H1 (cell line): ENCODE measurements around the gene SV2B. TPM values are rescaled to one million over a fixed set of nuclear protein-coding genes. Genes with fewer than 3 reads are reported as not detected.
A peak's percentile ranks its signal among the peaks of the same experiment; 100 is the strongest.

Experiments used
- CTCF ChIA-PET: fragments of 300-600 bp; sonication (Branson Sonifier 250); formaldehyde crosslinking; loops from one replicate; lab custom pipeline; 2021; ENCODE audit not compliant: partially characterized antibody; lab: Charles Lee
- POLR2A ChIA-PET: fragments of 300-600 bp; sonication (Branson Sonifier 250); formaldehyde crosslinking; loops from one replicate; lab custom pipeline; 2021; ENCODE audit warnings: inconsistent platforms; ENCODE audit not compliant: partially characterized antibody; lab: Charles Lee
- DNase-seq, 2 experiments: peaks; one replicate each; pipeline versions ENCODE4 v3.0.0 to v3.0.0-alpha.2; 2010 to 2022; ENCODE audit warnings: low spot score in 2 of 2, low read depth in 1 of 2, mixed read lengths in 1 of 2
- FAIRE-seq: peaks from 2 replicates; lab custom pipeline; 2011; peaks lifted over from hg19 to GRCh38; lab: Jason Lieb, UNC
- H2AFZ ChIP-seq: 2 replicates; pipeline ENCODE4 v1.8.1; 2012; ENCODE audit warnings: low read length, inconsistent platforms
- H2AK5ac ChIP-seq: 2 replicates; pipeline ENCODE4 v1.6.1; 2013; ENCODE audit warnings: low read depth, low read length
- H2BK120ac ChIP-seq: replicated peaks from 2 replicates; pipeline ENCODE3; 2013; ENCODE audit warnings: low read depth, low read length, inconsistent platforms
- H2BK12ac ChIP-seq: 2 replicates; pipeline ENCODE4 v1.6.1; 2013; ENCODE audit warnings: low read depth, low read length
- H2BK15ac ChIP-seq: 2 replicates; pipeline ENCODE4 v1.6.1; 2013; ENCODE audit warnings: low read length
- H2BK20ac ChIP-seq: 2 replicates; pipeline ENCODE4 v1.6.1; 2013; ENCODE audit warnings: low read length
- H2BK5ac ChIP-seq: 2 replicates; pipeline ENCODE4 v1.6.1; 2013; ENCODE audit warnings: low read depth, low read length
- H3K14ac ChIP-seq: 2 replicates; pipeline ENCODE4 v1.6.1; 2013; ENCODE audit warnings: inconsistent platforms; ENCODE audit not compliant: insufficient read length
- H3K18ac ChIP-seq: 2 replicates; pipeline ENCODE4 v1.6.1; 2013; ENCODE audit warnings: low read length; ENCODE audit errors: extremely low read depth
- H3K23ac ChIP-seq: 2 replicates; pipeline ENCODE4 v1.6.1; 2013; ENCODE audit warnings: inconsistent platforms; ENCODE audit not compliant: insufficient read length
- H3K23me2 ChIP-seq: 2 replicates; pipeline ENCODE4 v1.6.1; 2013; ENCODE audit warnings: low read depth, low read length
- H3K27ac ChIP-seq: 2 replicates; pipeline ENCODE4 v1.6.1; 2011; ENCODE audit warnings: low read depth, low read length, inconsistent platforms
- H3K27me3 ChIP-seq, 4 experiments: replicated peaks in 1 of 4; 1 replicate in 1 of 4; 2 replicates in 3 of 4; pipeline versions ENCODE4 v1.6.1 to v1.8.1; 2011 to 2013; ENCODE audit warnings: low read length in 3 of 4, mild to moderate bottlenecking in 3 of 4, inconsistent platforms in 2 of 4, mixed read lengths in 2 of 4, moderate library complexity in 1 of 4; ENCODE audit not compliant: control insufficient read depth in 3 of 4, insufficient read depth in 3 of 4; ENCODE audit errors: extremely low read depth in 1 of 4
- H3K36me3 ChIP-seq, 4 experiments: 2 replicates each; pipeline versions ENCODE4 v1.6.1 to v1.8.1; 2011 to 2013; ENCODE audit warnings: mild to moderate bottlenecking in 4 of 4, low read length in 3 of 4, moderate library complexity in 2 of 4, control low read depth in 1 of 4, inconsistent platforms in 1 of 4; ENCODE audit not compliant: insufficient read depth in 4 of 4, control insufficient read depth in 2 of 4
- H3K4ac ChIP-seq: replicated peaks from 2 replicates; pipeline ENCODE3; 2013; ENCODE audit warnings: low read length, low read depth, mixed read lengths, inconsistent platforms; ENCODE audit not compliant: insufficient read length
- H3K4me1 ChIP-seq, 4 experiments: replicated peaks in 1 of 4; 1 replicate in 1 of 4; 2 replicates in 3 of 4; pipeline versions ENCODE4 v1.6.1 to v1.8.1; 2011 to 2013; ENCODE audit warnings: low read length in 3 of 4, inconsistent platforms in 2 of 4, mixed read lengths in 1 of 4; ENCODE audit not compliant: insufficient read depth in 4 of 4, control insufficient read depth in 3 of 4
- H3K4me2 ChIP-seq, 2 experiments: 2 replicates each; pipeline versions ENCODE4 v1.6.1 to v1.8.1; 2011 to 2013; ENCODE audit warnings: low read depth in 2 of 2, low read length in 2 of 2, control low read depth in 1 of 2, inconsistent platforms in 1 of 2, mild to moderate bottlenecking in 1 of 2; ENCODE audit not compliant: insufficient read depth in 1 of 2
- H3K4me3 ChIP-seq, 4 experiments: fragments of 200-600, 300-600 bp in 1 of 4; sonication (generic), shearing (Covaris generic), sonication (Bioruptor Twin) in 1 of 4; 2 replicates each; pipeline versions ENCODE4 v1.5.1 to v1.8.1; 2011 to 2016; ENCODE audit warnings: low read length in 4 of 4, low read depth in 3 of 4, control low read depth in 2 of 4, inconsistent platforms in 2 of 4, mild to moderate bottlenecking in 2 of 4, mixed read lengths in 1 of 4, moderate library complexity in 1 of 4; ENCODE audit not compliant: insufficient read depth in 2 of 4; ENCODE audit errors: extremely low read depth in 1 of 4
- H3K56ac ChIP-seq: replicated peaks from 2 replicates; pipeline ENCODE3; 2013; ENCODE audit warnings: low read depth, mild to moderate bottlenecking, mixed read lengths, low read length, inconsistent platforms; ENCODE audit not compliant: insufficient read length
- H3K79me1 ChIP-seq: 2 replicates; pipeline ENCODE4 v1.6.1; 2013; ENCODE audit warnings: low read depth, low read length, control low read depth
- H3K79me2 ChIP-seq, 2 experiments: 2 replicates each; pipeline versions ENCODE4 v1.6.1 to v1.8.1; 2012 to 2013; ENCODE audit warnings: low read length in 2 of 2, mild to moderate bottlenecking in 2 of 2, inconsistent platforms in 1 of 2; ENCODE audit not compliant: insufficient read depth in 2 of 2, control insufficient read depth in 1 of 2
- H3K9ac ChIP-seq, 4 experiments: replicated peaks in 1 of 4; 1 replicate in 1 of 4; 2 replicates in 3 of 4; pipeline versions ENCODE4 v1.6.1 to v1.8.1; 2011 to 2013; ENCODE audit warnings: low read depth in 3 of 4, low read length in 3 of 4, control low read depth in 2 of 4, mild to moderate bottlenecking in 2 of 4, moderate library complexity in 2 of 4, inconsistent platforms in 1 of 4; ENCODE audit errors: extremely low read depth in 1 of 4
- H3K9me3 ChIP-seq, 2 experiments: 2 replicates each; pipeline versions ENCODE4 v1.6.1 to v1.8.1; 2012 to 2013; ENCODE audit warnings: mild to moderate bottlenecking in 2 of 2, moderate library complexity in 2 of 2, control low read depth in 1 of 2, inconsistent platforms in 1 of 2, low read depth in 1 of 2, low read length in 1 of 2, mixed read lengths in 1 of 2; ENCODE audit not compliant: insufficient read depth in 2 of 2
- H4K20me1 ChIP-seq, 2 experiments: replicated peaks in 1 of 2; 2 replicates each; pipeline versions ENCODE3 to v1.8.1; 2011 to 2013; ENCODE audit warnings: inconsistent platforms in 2 of 2, low read length in 2 of 2, mild to moderate bottlenecking in 1 of 2; ENCODE audit not compliant: insufficient read depth in 2 of 2, control insufficient read depth in 1 of 2
- H4K5ac ChIP-seq: 2 replicates; pipeline ENCODE4 v1.6.1; 2013; ENCODE audit warnings: low read length, low read depth, mixed read lengths, inconsistent platforms; ENCODE audit not compliant: insufficient read length
- H4K8ac ChIP-seq: 2 replicates; pipeline ENCODE4 v1.8.0; 2013; ENCODE audit warnings: mild to moderate bottlenecking, moderate library complexity, low read length, inconsistent platforms; ENCODE audit not compliant: insufficient read depth; ENCODE audit errors: extremely low read depth
- H4K91ac ChIP-seq: replicated peaks from 2 replicates; pipeline ENCODE3; 2013; ENCODE audit warnings: low read length, mixed read lengths, inconsistent platforms; ENCODE audit not compliant: insufficient read length
- CBX5 ChIP-seq: fragments of 300-800, 300-1000 bp; sonication (generic); IDR thresholded peaks from 2 replicates; pipeline ENCODE4 v1.7.1; 2016; ENCODE audit warnings: antibody characterized with exemption, low read length, low read depth
- FOSL1 ChIP-seq: IDR thresholded peaks from 2 replicates; pipeline ENCODE4 v1.6.1; 2011; ENCODE audit warnings: mild to moderate bottlenecking, low read depth, low read length, moderate library complexity; ENCODE audit not compliant: insufficient read depth
- PHF8 ChIP-seq: fragments of 200-600 bp; sonication (generic); conservative IDR thresholded peaks from 2 replicates; pipeline ENCODE4 v1.7.1; 2012; ENCODE audit warnings: low read depth, mild to moderate bottlenecking, inconsistent platforms, low read length, moderate library complexity
- RBBP5 ChIP-seq: IDR thresholded peaks from 2 replicates; pipeline ENCODE4 v1.7.1; 2012; ENCODE audit warnings: low read depth, mild to moderate bottlenecking, inconsistent platforms, low read length, moderate library complexity, borderline replicate concordance
- RNF2 ChIP-seq: fragments of 200-900, 300-1000 bp; sonication (generic); IDR thresholded peaks from 2 replicates; pipeline ENCODE4 v1.7.1; 2016; ENCODE audit warnings: borderline replicate concordance, low read depth, mild to moderate bottlenecking, antibody characterized with exemption, low read length; ENCODE audit not compliant: poor library complexity, severe bottlenecking; ENCODE audit errors: missing control alignments
- RXRA ChIP-seq: IDR thresholded peaks from 2 replicates; pipeline ENCODE4 v1.6.1; 2011; ENCODE audit warnings: low read depth, mild to moderate bottlenecking, low read length, moderate library complexity; ENCODE audit not compliant: insufficient read depth
- SIN3A ChIP-seq, 2 experiments: IDR thresholded peaks in 1 of 2; conservative IDR thresholded peaks in 1 of 2; 2 replicates each; pipeline ENCODE4 v1.6.1; 2011 to 2012; ENCODE audit warnings: low read length in 2 of 2, improper control_type of control experiment in 1 of 2, low read depth in 1 of 2, mild to moderate bottlenecking in 1 of 2
- SP1 ChIP-seq: IDR thresholded peaks from 2 replicates; pipeline ENCODE4 v1.6.1; 2011; ENCODE audit warnings: low read depth, low read length
- TAF7 ChIP-seq: optimal IDR thresholded peaks from 2 replicates; pipeline ENCODE3; 2011; ENCODE audit warnings: low read depth, mild to moderate bottlenecking, inconsistent platforms, low read length, moderate library complexity, borderline replicate concordance
- WGBS, 2 experiments: shearing (Covaris generic) in 1 of 2; methylation state at CpG; one replicate each; pipeline versions ENCODE4 v1.1.6 to v1.1.7; 2013 to 2015; ENCODE audit warnings: low lambda C conversion rate in 2 of 2, mixed read lengths in 2 of 2, inconsistent platforms in 1 of 2, low coverage in 1 of 2, missing lambda C conversion rate in 1 of 2; ENCODE audit not compliant: insufficient replicate concordance in 2 of 2, insufficient coverage in 1 of 2, insufficient read length in 1 of 2; ENCODE audit errors: extremely low coverage in 1 of 2, missing lambda C conversion rate in 1 of 2; 5-methylcytosine and 5-hydroxymethylcytosine counted together
- polyA plus RNA-seq, 7 experiments: library from polyadenylated mRNA; depleted of rRNA in 3 of 7; stranded (reverse) in 5 of 7; unstranded in 2 of 7; fragments of >200 nt in 5 of 7; fragments of 200-250 nt in 2 of 7; gene quantifications; 1 replicate in 5 of 7; 2 replicates in 1 of 7; 4 replicates in 1 of 7; pipeline versions ENCODE4 v1.2.1 to v1.2.3, GENCODE V29; 2011 to 2013; ENCODE audit warnings: missing spikeins in 2 of 7, mixed read lengths in 2 of 7
- total RNA-seq: library from RNA; stranded (reverse); fragmentation: NEBNext Ultra II Directional; extraction: Animal tissue kit (Norgen Biotek cat#: 25700); gene quantifications from 2 replicates; pipeline ENCODE4 v1.2.1, GENCODE V29; 2021
- TF ChIP-seq, protein P1 (sequence below): IDR thresholded peaks from 2 replicates; pipeline ENCODE4 v1.6.1; 2012; ENCODE audit warnings: low read length, inconsistent platforms

Gene SV2B
- total and polyA plus RNA-seq, 2 of the 8 experiments (the other 6 are each of a cell fraction or from before 2014, with no cell fraction given): 0.09 to 0.20 TPM

DNA sequence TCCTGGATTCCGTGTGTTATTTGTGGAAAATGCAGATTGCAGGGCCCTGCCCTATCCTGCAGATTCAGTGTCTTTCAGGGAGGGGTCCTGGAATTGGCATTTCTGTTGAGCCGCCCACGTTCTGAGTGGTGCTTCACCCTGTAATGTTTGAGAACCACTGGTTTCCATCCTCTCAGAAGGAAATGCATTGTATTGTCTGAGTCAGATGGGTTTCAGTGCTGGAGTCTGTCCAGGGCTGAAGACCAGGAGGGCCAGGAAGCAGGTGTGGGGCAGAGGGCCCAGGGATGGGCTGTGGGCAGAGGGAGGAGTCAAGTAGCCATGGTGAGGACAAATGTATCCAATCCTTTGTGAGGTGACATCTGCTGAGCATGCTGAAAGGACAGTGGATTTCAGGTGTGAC is 123.8 kb downstream of the SV2B start:
- Histone ChIP-seq H3K27ac (no peak overlapping the region), H2AK5ac (no peak overlapping the region), H3K27me3 (no peaks in the 10 kb centered on the region), H3K18ac (no peak overlapping the region), H4K8ac (no peak overlapping the region), H3K56ac (no peak overlapping the region), H2BK12ac (no peak overlapping the region), H3K79me2 (no peaks in the 10 kb centered on the region), H3K23ac (no peak overlapping the region), H3K79me1 (no peaks in the 10 kb centered on the region), H2BK5ac (no peak overlapping the region), H2BK15ac (peak overlapping the region; percentile 54; the same call in 1 of the 2 replicates), H4K5ac (no peak overlapping the region)
- no peak for FAIRE-seq
- TF ChIP-seq CBX5 (no peak), TAF7 (no peak), FOSL1 (no peak), SIN3A (conservative IDR thresholded peaks at IDR 0.05 in 1 of 2, IDR thresholded peaks at IDR 0.05 in 1 of 2; ENCODE audit: low read depth in 1 of 2, low read length in 2 of 2) (no peak), RBBP5 (no peak), RXRA (no peak), PHF8 (no peak), RNF2 (no peak), SP1 (no peak)
- TF ChIP-seq, protein P1, sequence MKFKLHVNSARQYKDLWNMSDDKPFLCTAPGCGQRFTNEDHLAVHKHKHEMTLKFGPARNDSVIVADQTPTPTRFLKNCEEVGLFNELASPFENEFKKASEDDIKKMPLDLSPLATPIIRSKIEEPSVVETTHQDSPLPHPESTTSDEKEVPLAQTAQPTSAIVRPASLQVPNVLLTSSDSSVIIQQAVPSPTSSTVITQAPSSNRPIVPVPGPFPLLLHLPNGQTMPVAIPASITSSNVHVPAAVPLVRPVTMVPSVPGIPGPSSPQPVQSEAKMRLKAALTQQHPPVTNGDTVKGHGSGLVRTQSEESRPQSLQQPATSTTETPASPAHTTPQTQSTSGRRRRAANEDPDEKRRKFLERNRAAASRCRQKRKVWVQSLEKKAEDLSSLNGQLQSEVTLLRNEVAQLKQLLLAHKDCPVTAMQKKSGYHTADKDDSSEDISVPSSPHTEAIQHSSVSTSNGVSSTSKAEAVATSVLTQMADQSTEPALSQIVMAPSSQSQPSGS: no peak
- TF ChIP-seq, all 59 proteins: peak for 0
- Histone ChIP-seq H2BK120ac (no peak overlapping the region), H2AFZ (no peak overlapping the region), H3K9me3 (no peaks in the 10 kb centered on the region), H2BK20ac (no peak overlapping the region), H4K91ac (no peak overlapping the region), H3K4me1 (0 out of 7 replicates have a peak, but pooled peaks cover 0 to 3% (median 0%) of the 10 kb centered on the region in 4 experiments), H4K20me1 (no peaks in the 10 kb centered on the region), H3K4me3 (no peak overlapping the region), H3K23me2 (no peaks in the 10 kb centered on the region), H3K36me3 (no peaks in the 10 kb centered on the region; a peak in 1 of 8 replicates), H3K4me2 (no peak overlapping the region), H3K9ac (no peak overlapping the region), H3K4ac (no peak overlapping the region), H3K14ac (no peak overlapping the region)
- ChIA-PET POLR2A (interaction anchor here (1.0 kb wide), 1 partner anchor 10 kb away, joined by 3 read pairs; no protein-coding TSS in a partner anchor), CTCF (interaction anchor here (0.7 to 9.6 kb wide), 19 partner anchors 9 to 239 kb away, joined by 3 to 145 read pairs (median 6); partner anchors contain the start of gene SV2B)
- no peak for DNase-seq
- 77% methylated on average over 3 of the region's 3 CpGs; no CpG with 5 or more reads in 1 of the 2 experiments for WGBS, 2 experiments
